ENCODE results near the gene TTF2. TPM values are rescaled to one million over a fixed set of nuclear protein-coding genes. Genes with fewer than 3 reads are reported as not detected.
"Not testable (repeated sequence)": the region's sequence is repeated elsewhere in the genome, so short reads cannot be mapped to it uniquely, and the experiment has no call there.

Gene TTF2
- total RNA-seq, 2 experiments from 2014 or later, result 126 to 127 TPM

GRCh38 chr1:117116090-117116783, 56.1 kb downstream of the TTF2 start:
- ATAC-seq (no peak), DNase-seq (no peak)
- ChIA-PET CTCF (interaction anchor here (1.7 to 6.1 kb wide), 2 partner anchors 13 to 443 kb away, joined by 3 to 41 read pairs; no protein-coding TSS in a partner anchor), POLR2A (interaction anchor here (0.6 to 0.7 kb wide), 2 partner anchors 56 to 87 kb away, joined by 3 read pairs; partner anchors contain the start of gene TTF2)
- no peak overlapping the region for H3K27ac Mint-ChIP-seq
- intact Hi-C loops (cut with micrococcal nuclease), result no loop called here
- H3K4me3 Mint-ChIP-seq, result no peak overlapping the region
- H3K4me1 Mint-ChIP-seq (ENCODE audit: low read depth), result no peaks in the 10 kb centered on the region
- no peaks in the 10 kb centered on the region for H3K36me3 Mint-ChIP-seq (ENCODE audit: low read depth)
- H3K27me3 Mint-ChIP-seq, result peaks cover 6% of the 10 kb centered on the region
- H3K9me3 Mint-ChIP-seq, result no peaks in the 10 kb centered on the region
- TF ChIP-seq, protein P1, sequence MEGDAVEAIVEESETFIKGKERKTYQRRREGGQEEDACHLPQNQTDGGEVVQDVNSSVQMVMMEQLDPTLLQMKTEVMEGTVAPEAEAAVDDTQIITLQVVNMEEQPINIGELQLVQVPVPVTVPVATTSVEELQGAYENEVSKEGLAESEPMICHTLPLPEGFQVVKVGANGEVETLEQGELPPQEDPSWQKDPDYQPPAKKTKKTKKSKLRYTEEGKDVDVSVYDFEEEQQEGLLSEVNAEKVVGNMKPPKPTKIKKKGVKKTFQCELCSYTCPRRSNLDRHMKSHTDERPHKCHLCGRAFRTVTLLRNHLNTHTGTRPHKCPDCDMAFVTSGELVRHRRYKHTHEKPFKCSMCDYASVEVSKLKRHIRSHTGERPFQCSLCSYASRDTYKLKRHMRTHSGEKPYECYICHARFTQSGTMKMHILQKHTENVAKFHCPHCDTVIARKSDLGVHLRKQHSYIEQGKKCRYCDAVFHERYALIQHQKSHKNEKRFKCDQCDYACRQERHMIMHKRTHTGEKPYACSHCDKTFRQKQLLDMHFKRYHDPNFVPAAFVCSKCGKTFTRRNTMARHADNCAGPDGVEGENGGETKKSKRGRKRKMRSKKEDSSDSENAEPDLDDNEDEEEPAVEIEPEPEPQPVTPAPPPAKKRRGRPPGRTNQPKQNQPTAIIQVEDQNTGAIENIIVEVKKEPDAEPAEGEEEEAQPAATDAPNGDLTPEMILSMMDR (IDR thresholded peaks at IDR 0.05), result no peak

DNA sequence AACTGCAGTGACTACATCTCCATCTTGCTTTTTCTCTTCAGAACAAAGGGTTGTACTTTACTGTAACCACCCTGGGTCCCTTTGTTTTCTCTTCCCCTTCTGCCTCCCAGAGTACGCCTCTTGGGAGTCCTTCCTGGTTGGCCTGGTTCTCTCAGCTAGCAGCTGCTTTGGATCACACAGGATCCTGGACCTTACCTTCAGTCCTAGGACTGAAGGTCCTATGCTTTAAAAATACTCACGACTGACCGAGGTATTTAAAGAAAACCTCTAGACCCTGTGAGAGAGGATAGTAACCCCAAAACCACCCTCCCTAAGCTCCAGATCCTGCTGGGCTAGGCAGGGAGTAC, 56.6 kb downstream of the TTF2 start:
- DNase-seq, result no peak
- no peak overlapping the region for H3K27ac Mint-ChIP-seq
- intact Hi-C loops (cut with micrococcal nuclease), result no loop called here
- no peaks in the 10 kb centered on the region for H3K4me1 Mint-ChIP-seq (ENCODE audit: low read depth)
- no peak overlapping the region for H3K4me3 Mint-ChIP-seq
- ChIA-PET CTCF (interaction anchor here (0.8 to 6.1 kb wide), 3 partner anchors 12 to 444 kb away, joined by 3 to 41 read pairs (median 3); no protein-coding TSS in a partner anchor), POLR2A (no interaction called here)
- no peaks in the 10 kb centered on the region for H3K36me3 Mint-ChIP-seq (ENCODE audit: low read depth)
- TF ChIP-seq, protein P1 (IDR thresholded peaks at IDR 0.05), result no peak
- peaks cover 6% of the 10 kb centered on the region for H3K27me3 Mint-ChIP-seq
- ATAC-seq, result no peak
- H3K9me3 Mint-ChIP-seq, result no peaks in the 10 kb centered on the region

DNA sequence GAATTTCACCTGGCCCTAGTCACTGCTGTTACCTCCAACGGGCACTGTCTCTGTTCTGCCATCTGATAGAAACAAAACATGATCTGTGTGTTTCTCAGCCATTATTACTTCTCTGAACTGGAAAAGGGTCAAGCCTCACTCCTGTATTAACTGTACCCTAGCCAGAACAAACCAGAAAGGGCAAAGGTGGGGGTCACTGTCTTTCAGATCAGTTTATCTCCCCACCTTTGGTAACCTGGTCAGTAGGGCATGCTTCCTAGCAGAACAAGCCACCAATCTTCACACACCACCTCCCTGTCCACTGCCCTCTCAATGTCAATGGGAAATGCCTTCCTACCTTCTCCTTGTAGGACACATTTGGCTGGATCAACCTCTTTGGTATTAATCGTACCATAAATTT, 57.6 kb downstream of the TTF2 start:
- TF ChIP-seq, protein P1 (IDR thresholded peaks at IDR 0.05), result no peak
- intact Hi-C loops (cut with micrococcal nuclease), result no loop called here
- Mint-ChIP-seq H3K27me3 (peaks cover 9% of the 10 kb centered on the region), H3K4me1 (ENCODE audit: low read depth) (no peaks in the 10 kb centered on the region), H3K36me3 (ENCODE audit: low read depth) (no peaks in the 10 kb centered on the region), H3K9me3 (no peaks in the 10 kb centered on the region), H3K27ac (no peak overlapping the region), H3K4me3 (no peak overlapping the region)
- ATAC-seq (no peak), DNase-seq (no peak)
- ChIA-PET POLR2A (no interaction called here), CTCF (interaction anchor here (6.1 kb wide), 1 partner anchor 11 kb away, joined by 41 read pairs; no protein-coding TSS in a partner anchor)

GRCh38 chr1:117118137-117118536, 58.0 kb downstream of the TTF2 start:
- no peak for ATAC-seq
- no peak overlapping the region for H3K4me3 Mint-ChIP-seq
- ChIA-PET CTCF (interaction anchor here (6.1 kb wide), 1 partner anchor 11 kb away, joined by 41 read pairs; no protein-coding TSS in a partner anchor), POLR2A (no interaction called here)
- H3K36me3 Mint-ChIP-seq (ENCODE audit: low read depth), result no peaks in the 10 kb centered on the region
- no peak for DNase-seq
- no peaks in the 10 kb centered on the region for H3K9me3 Mint-ChIP-seq
- no peaks in the 10 kb centered on the region for H3K4me1 Mint-ChIP-seq (ENCODE audit: low read depth)
- TF ChIP-seq, protein P1 (IDR thresholded peaks at IDR 0.05), result no peak
- intact Hi-C loops (cut with micrococcal nuclease), result no loop called here
- H3K27ac Mint-ChIP-seq, result no peak overlapping the region
- peaks cover 11% of the 10 kb centered on the region for H3K27me3 Mint-ChIP-seq

DNA sequence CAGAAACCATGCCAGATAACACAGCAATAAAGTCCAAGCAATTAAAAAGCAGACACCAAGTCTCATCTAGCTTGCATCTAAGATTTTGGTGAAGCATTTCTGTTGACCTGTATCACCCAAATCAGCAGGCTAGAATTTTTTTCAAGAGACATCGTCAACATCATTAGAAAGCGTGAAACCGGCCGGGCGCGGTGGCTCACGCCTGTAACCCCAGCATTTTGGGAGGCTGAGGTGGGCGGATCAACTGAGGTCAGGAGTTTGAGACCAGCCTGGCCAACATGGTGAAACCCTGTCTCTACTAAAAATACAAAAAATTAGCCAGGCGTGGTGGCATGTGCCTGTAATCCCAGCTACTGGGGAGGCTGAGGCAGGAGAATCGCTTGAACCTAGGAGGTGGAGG, 59.0 kb downstream of the TTF2 start:
- DNase-seq; intact Hi-C loops (cut with micrococcal nuclease); H3K36me3 Mint-ChIP-seq (ENCODE audit: low read depth); H3K9me3 Mint-ChIP-seq; ATAC-seq; H3K4me1 Mint-ChIP-seq (ENCODE audit: low read depth); H3K27ac Mint-ChIP-seq; H3K4me3 Mint-ChIP-seq: not testable (repeated sequence)
- ChIA-PET CTCF (interaction anchor here (1.4 to 6.1 kb wide), 3 partner anchors 10 to 52 kb away, joined by 4 to 41 read pairs (median 9); no protein-coding TSS in a partner anchor), POLR2A (interaction anchor here (0.6 to 1.8 kb wide), 4 partner anchors 8 to 707 kb away, joined by 3 to 4 read pairs (median 4); no protein-coding TSS in a partner anchor)
- peaks cover 12% of the 10 kb centered on the region for H3K27me3 Mint-ChIP-seq
